Choroid plexus epithelial cell (primary cell): ENCODE data around the gene LHX6.

Experiments
- DNase-seq: peaks from one replicate; pipeline ENCODE4 v3.0.0-alpha.2; 2010; ENCODE audit warnings: low read depth
- H3K4me3 ChIP-seq: 2 replicates; pipeline ENCODE4 v1.5.1; 2011; ENCODE audit warnings: low read depth, mild to moderate bottlenecking, control low read depth, low read length, moderate library complexity
- TF ChIP-seq, protein P1 (sequence below): conservative IDR thresholded peaks from 2 replicates; pipeline ENCODE4 v1.5.1; 2011; ENCODE audit warnings: low read depth, mild to moderate bottlenecking, control low read depth, inconsistent platforms, low read length, moderate library complexity

LHX6 gene

GRCh38 chr9:122201641-122202040 lies 27.1 kb downstream of the LHX6 start:
- H3K4me3 ChIP-seq, result no peak overlapping the region
- TF ChIP-seq, protein P1, sequence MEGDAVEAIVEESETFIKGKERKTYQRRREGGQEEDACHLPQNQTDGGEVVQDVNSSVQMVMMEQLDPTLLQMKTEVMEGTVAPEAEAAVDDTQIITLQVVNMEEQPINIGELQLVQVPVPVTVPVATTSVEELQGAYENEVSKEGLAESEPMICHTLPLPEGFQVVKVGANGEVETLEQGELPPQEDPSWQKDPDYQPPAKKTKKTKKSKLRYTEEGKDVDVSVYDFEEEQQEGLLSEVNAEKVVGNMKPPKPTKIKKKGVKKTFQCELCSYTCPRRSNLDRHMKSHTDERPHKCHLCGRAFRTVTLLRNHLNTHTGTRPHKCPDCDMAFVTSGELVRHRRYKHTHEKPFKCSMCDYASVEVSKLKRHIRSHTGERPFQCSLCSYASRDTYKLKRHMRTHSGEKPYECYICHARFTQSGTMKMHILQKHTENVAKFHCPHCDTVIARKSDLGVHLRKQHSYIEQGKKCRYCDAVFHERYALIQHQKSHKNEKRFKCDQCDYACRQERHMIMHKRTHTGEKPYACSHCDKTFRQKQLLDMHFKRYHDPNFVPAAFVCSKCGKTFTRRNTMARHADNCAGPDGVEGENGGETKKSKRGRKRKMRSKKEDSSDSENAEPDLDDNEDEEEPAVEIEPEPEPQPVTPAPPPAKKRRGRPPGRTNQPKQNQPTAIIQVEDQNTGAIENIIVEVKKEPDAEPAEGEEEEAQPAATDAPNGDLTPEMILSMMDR, result no peak
- peak; percentile 78 for DNase-seq

DNA sequence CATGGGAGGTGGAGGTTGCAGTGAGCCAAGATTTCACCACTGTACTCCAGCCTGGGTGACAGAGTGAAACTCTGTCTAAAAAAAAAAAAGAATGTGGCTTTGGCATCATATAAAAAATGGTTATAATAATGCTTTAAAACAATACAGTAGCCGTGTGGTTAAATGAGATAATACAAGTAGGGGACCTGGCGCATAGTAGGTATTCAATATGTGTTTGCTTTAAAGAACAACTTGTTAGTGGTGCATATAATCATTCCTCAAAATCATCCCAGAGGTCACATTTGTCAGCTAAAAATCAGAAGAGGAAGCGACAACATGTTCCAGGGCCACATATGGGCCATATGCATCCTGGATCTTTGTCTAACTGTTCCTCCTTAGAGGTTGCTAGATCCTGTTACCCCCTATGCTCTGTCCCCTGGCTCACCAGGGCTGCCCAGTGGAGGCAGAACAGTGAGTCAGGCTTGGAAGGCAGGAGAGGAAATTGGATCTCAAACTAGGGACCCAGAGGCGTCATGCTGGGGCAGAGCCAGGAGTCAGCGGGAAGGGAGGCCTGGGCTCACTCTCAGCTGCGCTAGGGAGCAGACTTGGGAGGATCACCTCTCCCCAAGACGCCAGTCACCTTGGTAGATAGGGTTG lies 27.7 kb downstream of the LHX6 start:
- no peak overlapping the region for H3K4me3 ChIP-seq
- TF ChIP-seq, protein P1, result no peak
- peak; percentile 63 for DNase-seq

DNA sequence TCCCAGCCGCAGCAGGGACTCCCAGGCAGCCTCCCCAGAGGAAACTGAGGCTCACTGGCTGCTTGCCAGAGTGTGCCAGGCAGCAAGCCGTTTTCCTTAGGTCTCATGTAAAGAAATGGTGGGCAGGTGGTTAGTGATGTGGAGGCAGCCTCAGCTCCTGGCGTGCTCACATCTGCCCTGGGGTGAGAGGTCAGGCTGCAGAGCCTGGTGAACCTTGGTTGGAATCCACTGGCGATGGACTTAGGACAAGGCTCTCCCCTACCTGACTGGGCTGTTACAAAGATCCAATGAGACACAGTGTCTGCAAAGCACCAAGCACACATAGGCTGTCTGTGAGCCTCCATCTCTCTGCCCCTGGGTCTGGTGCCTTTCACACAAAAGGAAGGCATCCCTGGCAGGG lies 30.9 kb downstream of the LHX6 start:
- no peak overlapping the region for H3K4me3 ChIP-seq
- TF ChIP-seq, protein P1, result no peak
- no peak for DNase-seq

- TF ChIP-seq, protein P1, result no peak
- DNase-seq, result no peak
These were observed 31.3 kb downstream of the LHX6 start for GRCh38 chr9:122197426-122197825.

DNA sequence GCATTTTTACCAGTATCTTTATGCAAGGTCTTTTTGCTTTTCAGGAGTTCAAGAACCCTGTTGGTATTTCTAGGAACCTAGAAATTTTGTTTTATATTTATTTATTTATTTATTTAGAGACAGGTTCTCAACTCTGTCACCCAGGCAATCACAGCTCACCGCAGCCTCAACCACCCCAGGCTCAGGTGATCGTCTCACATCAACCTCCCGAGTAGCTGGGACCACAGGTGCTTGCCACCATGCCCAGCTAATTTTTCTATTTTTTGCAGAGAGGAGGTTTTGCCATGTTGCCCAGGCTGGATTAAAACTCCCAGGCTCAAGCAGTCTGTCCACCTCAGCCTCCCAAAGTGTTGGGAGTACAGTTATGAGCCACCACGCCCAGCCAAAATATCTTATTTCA lies 32.9 kb downstream of the LHX6 start:
- DNase-seq, result no peak
- TF ChIP-seq, protein P1, result no peak
- H3K4me3 ChIP-seq, result no peak overlapping the region

More at GRCh38 chr9:122197426-122197825, 31.3 kb downstream of the LHX6 start:
- H3K4me3 ChIP-seq, result no peak overlapping the region

- H3K4me3 ChIP-seq, result no peak overlapping the region
- DNase-seq, result no peak
- TF ChIP-seq, protein P1, result no peak
These were observed 35.1 kb downstream of the LHX6 start for GRCh38 chr9:122193651-122194050.

GRCh38 chr9:122192914-122193525 lies 35.7 kb downstream of the LHX6 start:
- TF ChIP-seq, protein P1, result no peak
- DNase-seq, result peak; percentile 75
- H3K4me3 ChIP-seq, result no peak overlapping the region
